Measurements from ENCODE around the gene IRF7. TPM values are rescaled to one million over a fixed set of nuclear protein-coding genes. Genes with fewer than 3 reads are reported as not detected.

Gene IRF7
- total RNA-seq, 1 experiment from 2014 or later = 80.8 TPM

DNA sequence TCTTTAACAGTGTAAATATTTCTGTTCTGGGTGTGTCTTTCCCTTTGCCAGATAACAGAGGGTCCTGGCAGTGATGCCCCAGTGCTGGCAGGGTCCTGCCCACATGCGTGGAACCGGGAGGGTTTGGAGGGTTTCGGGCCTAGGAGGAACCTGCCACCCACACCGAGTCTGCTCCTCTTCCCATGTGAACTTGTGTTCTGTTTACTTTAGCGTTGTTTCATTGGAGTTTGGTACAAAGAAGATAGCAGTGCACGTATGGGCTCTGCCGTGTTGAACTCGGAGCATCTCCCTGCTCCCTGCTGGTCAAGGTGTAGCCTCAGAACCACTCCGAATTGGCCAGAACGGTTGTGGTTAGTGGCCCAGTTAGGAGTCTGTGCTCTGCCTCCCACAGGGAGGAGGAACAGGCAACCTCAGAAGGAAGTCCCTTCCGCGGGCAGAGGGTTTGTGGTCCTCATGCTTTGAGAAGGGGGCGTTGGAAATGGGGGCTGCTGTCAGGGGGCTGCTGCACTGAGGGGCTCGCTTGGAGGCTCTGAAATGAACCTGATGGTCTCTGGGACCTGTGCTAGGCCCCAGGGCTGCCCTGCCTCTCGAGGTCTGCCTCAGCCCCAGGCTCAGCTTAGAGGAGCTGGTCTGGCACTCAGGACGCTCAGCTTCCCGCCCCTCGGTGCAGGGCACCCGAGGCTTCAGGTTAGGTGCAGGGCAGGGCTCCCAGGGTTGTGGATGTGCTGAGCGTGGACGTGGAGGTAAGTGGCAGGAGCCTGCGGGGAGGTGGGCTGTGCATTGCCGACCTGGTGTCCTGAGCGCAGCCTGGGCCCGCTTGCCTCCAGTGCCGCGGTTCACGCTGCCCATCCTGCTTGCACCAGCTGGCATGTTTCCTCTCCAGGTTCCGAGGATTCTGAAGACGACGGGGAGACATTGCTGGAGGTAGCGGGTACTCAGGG, 29.1 kb downstream of the IRF7 start:
- intact Hi-C loops (cut with micrococcal nuclease) = no loop called here
- Histone ChIP-seq H3K27me3 (ENCODE audit: low read length) (no peaks in the 10 kb centered on the region), H3K9me2 (replicated peaks; ENCODE audit: low read length) (no peaks in the 10 kb centered on the region), H3K9ac (ENCODE audit: low read length) (no peak overlapping the region), H3K4me1 (ENCODE audit: insufficient read depth, low read length) (no peaks in the 10 kb centered on the region), H3F3A (ENCODE audit: low read length, unreplicated experiment) (no peaks in the 10 kb centered on the region), H3K36me3 (ENCODE audit: low read depth, low read length) (peaks cover 42% of the 10 kb centered on the region), H4K20me1 (ENCODE audit: low read length) (peaks cover 12% of the 10 kb centered on the region), H3K27ac (ENCODE audit: low read length) (no peak overlapping the region), H3K79me2 (ENCODE audit: low read length) (peaks cover 39% of the 10 kb centered on the region), H3K4me2 (ENCODE audit: low read length) (no peak overlapping the region), H2AFZ (ENCODE audit: low read length) (no peak overlapping the region), H3K4me3 (ENCODE audit: low read length) (no peak overlapping the region), H3K9me3 (ENCODE audit: low read length) (no peaks in the 10 kb centered on the region)
- DNase-seq = no peak
- BruUV-seq (replicated peaks) = no TSS peak
- ChIA-PET POLR2A (ENCODE audit: unreplicated experiment) (no interaction called here), CTCF (no interaction called here)
- ATAC-seq = no peak
- TF ChIP-seq EZH2phosphoT487 (IDR thresholded peaks at IDR 0.05; ENCODE audit: borderline replicate concordance, low read length) (no peak), EZH2 (IDR thresholded peaks at IDR 0.05; ENCODE audit: low read length, unreplicated experiment) (no peak)
- TF ChIP-seq, protein P1, sequence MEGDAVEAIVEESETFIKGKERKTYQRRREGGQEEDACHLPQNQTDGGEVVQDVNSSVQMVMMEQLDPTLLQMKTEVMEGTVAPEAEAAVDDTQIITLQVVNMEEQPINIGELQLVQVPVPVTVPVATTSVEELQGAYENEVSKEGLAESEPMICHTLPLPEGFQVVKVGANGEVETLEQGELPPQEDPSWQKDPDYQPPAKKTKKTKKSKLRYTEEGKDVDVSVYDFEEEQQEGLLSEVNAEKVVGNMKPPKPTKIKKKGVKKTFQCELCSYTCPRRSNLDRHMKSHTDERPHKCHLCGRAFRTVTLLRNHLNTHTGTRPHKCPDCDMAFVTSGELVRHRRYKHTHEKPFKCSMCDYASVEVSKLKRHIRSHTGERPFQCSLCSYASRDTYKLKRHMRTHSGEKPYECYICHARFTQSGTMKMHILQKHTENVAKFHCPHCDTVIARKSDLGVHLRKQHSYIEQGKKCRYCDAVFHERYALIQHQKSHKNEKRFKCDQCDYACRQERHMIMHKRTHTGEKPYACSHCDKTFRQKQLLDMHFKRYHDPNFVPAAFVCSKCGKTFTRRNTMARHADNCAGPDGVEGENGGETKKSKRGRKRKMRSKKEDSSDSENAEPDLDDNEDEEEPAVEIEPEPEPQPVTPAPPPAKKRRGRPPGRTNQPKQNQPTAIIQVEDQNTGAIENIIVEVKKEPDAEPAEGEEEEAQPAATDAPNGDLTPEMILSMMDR (conservative IDR thresholded peaks at IDR 0.05; ENCODE audit: low read depth, low read length) = no peak

DNA sequence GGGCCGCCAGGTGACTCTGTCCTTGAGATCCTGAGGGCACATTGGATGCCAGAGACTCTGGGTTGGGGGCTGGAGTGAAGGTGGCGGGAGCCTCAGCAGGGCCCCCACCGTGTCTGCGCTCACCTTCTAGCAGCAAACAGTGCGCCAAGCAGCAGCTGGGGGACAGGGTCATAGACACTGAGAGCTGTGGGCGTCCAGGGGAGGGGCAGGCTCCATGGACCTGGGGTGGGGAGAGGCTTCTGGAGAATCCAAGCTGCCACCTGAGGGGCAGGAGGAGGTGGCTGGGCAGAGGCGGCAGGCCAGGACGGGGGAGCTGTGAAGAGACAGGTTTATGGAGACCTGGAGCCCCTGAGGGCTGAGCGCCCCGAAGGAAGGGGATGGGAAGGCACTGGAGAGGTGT, 31.5 kb downstream of the IRF7 start:
- Histone ChIP-seq H3K27ac (ENCODE audit: low read length) (no peak overlapping the region), H3K9ac (ENCODE audit: low read length) (no peak overlapping the region), H3K4me1 (ENCODE audit: insufficient read depth, low read length) (0 out of 2 replicates have a peak, but pooled peaks cover 1% of the 10 kb centered on the region), H4K20me1 (ENCODE audit: low read length) (peaks cover 33% of the 10 kb centered on the region), H3K9me3 (ENCODE audit: low read length) (no peaks in the 10 kb centered on the region), H2AFZ (ENCODE audit: low read length) (no peak overlapping the region), H3K4me3 (ENCODE audit: low read length) (no peak overlapping the region), H3K36me3 (ENCODE audit: low read depth, low read length) (peaks cover 28% of the 10 kb centered on the region), H3F3A (ENCODE audit: low read length, unreplicated experiment) (no peaks in the 10 kb centered on the region), H3K27me3 (ENCODE audit: low read length) (no peaks in the 10 kb centered on the region), H3K4me2 (ENCODE audit: low read length) (no peak overlapping the region), H3K79me2 (ENCODE audit: low read length) (peaks cover 56% of the 10 kb centered on the region), H3K9me2 (replicated peaks; ENCODE audit: low read length) (no peaks in the 10 kb centered on the region)
- intact Hi-C loops (cut with micrococcal nuclease) = no loop called here
- BruUV-seq (replicated peaks) = no TSS peak
- ATAC-seq = no peak
- POLR2A ChIA-PET (ENCODE audit: unreplicated experiment) = no interaction called here
- CTCF ChIA-PET = no interaction called here
- TF ChIP-seq EZH2 (IDR thresholded peaks at IDR 0.05; ENCODE audit: low read length, unreplicated experiment) (no peak), EZH2phosphoT487 (IDR thresholded peaks at IDR 0.05; ENCODE audit: borderline replicate concordance, low read length) (no peak)
- TF ChIP-seq, protein P1 (conservative IDR thresholded peaks at IDR 0.05; ENCODE audit: low read depth, low read length) = no peak
- DNase-seq = no peak

DNA sequence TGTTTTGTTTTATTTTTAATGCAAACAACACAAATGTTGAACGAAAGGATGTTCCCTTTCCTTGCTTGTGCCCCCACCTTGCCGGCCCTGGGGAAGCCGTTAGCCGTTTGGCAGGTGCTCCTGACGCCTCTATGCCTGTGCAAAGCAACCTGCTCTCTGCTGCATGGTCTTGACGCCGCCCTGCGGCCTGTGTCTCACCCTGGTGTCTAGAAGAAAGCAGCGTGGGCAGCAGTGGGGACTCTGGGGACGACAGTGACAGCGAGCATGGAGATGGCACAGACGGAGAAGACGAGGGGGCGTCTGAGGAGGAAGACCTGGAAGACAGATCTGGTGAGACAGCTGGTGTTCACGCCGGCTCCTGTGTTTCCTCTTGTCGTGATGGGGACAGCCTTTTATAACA, 34.0 kb downstream of the IRF7 start:
- H3K9me2 ChIP-seq (replicated peaks; ENCODE audit: low read length) = no peaks in the 10 kb centered on the region
- H3K4me1 ChIP-seq (ENCODE audit: insufficient read depth, low read length) = peaks cover 19% of the 10 kb centered on the region
- H3F3A ChIP-seq (ENCODE audit: low read length, unreplicated experiment) = no peaks in the 10 kb centered on the region
- peaks cover 69% of the 10 kb centered on the region for H3K79me2 ChIP-seq (ENCODE audit: low read length)
- ChIA-PET CTCF (no interaction called here), POLR2A (ENCODE audit: unreplicated experiment) (no interaction called here)
- H3K36me3 ChIP-seq (ENCODE audit: low read depth, low read length) = peaks cover 22% of the 10 kb centered on the region; the same call in 1 of the 2 replicates
- ATAC-seq = no peak
- no peak overlapping the region for H3K27ac ChIP-seq (ENCODE audit: low read length)
- H3K4me3 ChIP-seq (ENCODE audit: low read length) = no peak overlapping the region
- no peaks in the 10 kb centered on the region for H3K27me3 ChIP-seq (ENCODE audit: low read length)
- DNase-seq = no peak
- intact Hi-C loops (cut with micrococcal nuclease) = no loop called here
- peaks cover 58% of the 10 kb centered on the region for H4K20me1 ChIP-seq (ENCODE audit: low read length)
- H3K9ac ChIP-seq (ENCODE audit: low read length) = no peak overlapping the region
- no TSS peak for BruUV-seq (replicated peaks)
- H2AFZ ChIP-seq (ENCODE audit: low read length) = no peak overlapping the region
- TF ChIP-seq EZH2 (IDR thresholded peaks at IDR 0.05; ENCODE audit: low read length, unreplicated experiment) (no peak), EZH2phosphoT487 (IDR thresholded peaks at IDR 0.05; ENCODE audit: borderline replicate concordance, low read length) (no peak)
- TF ChIP-seq, protein P1 (conservative IDR thresholded peaks at IDR 0.05; ENCODE audit: low read depth, low read length) = no peak
- H3K9me3 ChIP-seq (ENCODE audit: low read length) = no peaks in the 10 kb centered on the region
- no peak overlapping the region for H3K4me2 ChIP-seq (ENCODE audit: low read length)
